Body of pancreas (tissue), 4 donors: ENCODE measurements around the gene RAD21L1.

Experiments used
- CTCF ChIP-seq, 7 experiments: fragments of 450-650 bp in 4 of 7; fragments of 200-600 bp in 3 of 7; sonication (generic) in 3 of 7; IDR thresholded peaks; one replicate each; pipeline ENCODE4 v1.5.1; 2016 to 2019; ENCODE audit warnings: antibody characterized with exemption in 7 of 7
- POLR2A ChIP-seq, 3 donors: fragments of 450-650 bp; IDR thresholded peaks; one replicate each; pipeline ENCODE4 v1.6.1; 2016; ENCODE audit warnings: antibody characterized with exemption in 3 of 3, mild to moderate bottlenecking in 2 of 3

DNA sequence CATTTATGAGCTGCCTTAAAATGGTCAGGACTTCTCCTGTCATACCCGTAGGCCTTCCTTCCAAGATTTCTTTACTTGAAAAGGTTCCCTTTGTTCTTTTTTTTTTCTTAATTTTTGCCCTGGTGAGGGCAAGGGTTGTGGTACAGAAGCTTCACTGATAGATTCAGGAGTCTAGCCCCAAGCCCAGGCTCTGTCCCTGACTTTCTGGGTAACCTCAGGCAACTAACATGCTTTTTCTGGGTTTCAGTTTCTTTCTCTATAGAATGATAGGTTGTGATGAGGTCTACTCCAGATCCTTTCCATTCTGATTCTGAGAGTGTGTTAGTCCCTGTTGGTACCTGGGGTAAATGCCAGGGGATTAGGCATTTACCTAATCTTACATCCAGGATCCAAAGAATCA is 61.5 kb downstream of the RAD21L1 start:
- no peak for TF ChIP-seq CTCF (IDR thresholded peaks at IDR 0.05)
- TF ChIP-seq POLR2A (IDR thresholded peaks at IDR 0.05) = no peak
